ENCODE data around the gene LPP. TPM values are rescaled to one million over a fixed set of nuclear protein-coding genes. Genes with fewer than 3 reads are reported as not detected.

LPP gene
- total RNA-seq, 1 experiment from 2014 or later = 148 TPM

GRCh38 chr3:188647237-188647636 is 493.3 kb downstream of the LPP start:
- Histone ChIP-seq H3K9me2 (ENCODE audit: insufficient read depth) (no peaks in the 10 kb centered on the region; the same call in 1 of the 2 replicates), H4K20me1 (ENCODE audit: insufficient read depth) (no peaks in the 10 kb centered on the region), H3K27ac (no peak overlapping the region), H3K9me3 (ENCODE audit: insufficient read depth, low read depth) (no peaks in the 10 kb centered on the region), H3K4me1 (replicated peaks; ENCODE audit: insufficient read depth) (no peaks in the 10 kb centered on the region), H3K36me3 (ENCODE audit: low read depth) (no peaks in the 10 kb centered on the region), H3K79me2 (ENCODE audit: low read depth) (no peaks in the 10 kb centered on the region), H3K4me2 (no peak overlapping the region), H3K27me3 (ENCODE audit: insufficient read depth, low read depth) (no peaks in the 10 kb centered on the region), H2AFZ (no peak overlapping the region), H3F3A (ENCODE audit: insufficient read depth, low read depth) (no peaks in the 10 kb centered on the region), H3K4me3 (no peak overlapping the region)
- intact Hi-C loops (cut with micrococcal nuclease; ENCODE audit: unreplicated experiment) = no loop called here
- ChIA-PET POLR2A (ENCODE audit: unreplicated experiment) (no interaction called here), CTCF (no interaction called here)
- TF ChIP-seq, protein P1, sequence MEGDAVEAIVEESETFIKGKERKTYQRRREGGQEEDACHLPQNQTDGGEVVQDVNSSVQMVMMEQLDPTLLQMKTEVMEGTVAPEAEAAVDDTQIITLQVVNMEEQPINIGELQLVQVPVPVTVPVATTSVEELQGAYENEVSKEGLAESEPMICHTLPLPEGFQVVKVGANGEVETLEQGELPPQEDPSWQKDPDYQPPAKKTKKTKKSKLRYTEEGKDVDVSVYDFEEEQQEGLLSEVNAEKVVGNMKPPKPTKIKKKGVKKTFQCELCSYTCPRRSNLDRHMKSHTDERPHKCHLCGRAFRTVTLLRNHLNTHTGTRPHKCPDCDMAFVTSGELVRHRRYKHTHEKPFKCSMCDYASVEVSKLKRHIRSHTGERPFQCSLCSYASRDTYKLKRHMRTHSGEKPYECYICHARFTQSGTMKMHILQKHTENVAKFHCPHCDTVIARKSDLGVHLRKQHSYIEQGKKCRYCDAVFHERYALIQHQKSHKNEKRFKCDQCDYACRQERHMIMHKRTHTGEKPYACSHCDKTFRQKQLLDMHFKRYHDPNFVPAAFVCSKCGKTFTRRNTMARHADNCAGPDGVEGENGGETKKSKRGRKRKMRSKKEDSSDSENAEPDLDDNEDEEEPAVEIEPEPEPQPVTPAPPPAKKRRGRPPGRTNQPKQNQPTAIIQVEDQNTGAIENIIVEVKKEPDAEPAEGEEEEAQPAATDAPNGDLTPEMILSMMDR (conservative IDR thresholded peaks at IDR 0.05) = no peak
- no peak for TF ChIP-seq EZH2 (IDR thresholded peaks at IDR 0.05; ENCODE audit: low read depth)
- DNase-seq = peak in 1 of 2 experiments; percentile 15
- no TSS peak for BruUV-seq (replicated peaks)

- Histone ChIP-seq H3K4me3 (no peak overlapping the region), H3F3A (ENCODE audit: insufficient read depth, low read depth) (no peaks in the 10 kb centered on the region), H3K4me1 (replicated peaks; ENCODE audit: insufficient read depth) (no peaks in the 10 kb centered on the region), H3K9me3 (ENCODE audit: insufficient read depth, low read depth) (no peaks in the 10 kb centered on the region), H2AFZ (no peak overlapping the region), H3K36me3 (ENCODE audit: low read depth) (no peaks in the 10 kb centered on the region), H3K79me2 (ENCODE audit: low read depth) (no peaks in the 10 kb centered on the region), H3K4me2 (no peak overlapping the region), H3K9me2 (ENCODE audit: insufficient read depth) (no peaks in the 10 kb centered on the region; the same call in 1 of the 2 replicates), H3K27me3 (ENCODE audit: insufficient read depth, low read depth) (no peaks in the 10 kb centered on the region), H3K27ac (no peak overlapping the region), H4K20me1 (ENCODE audit: insufficient read depth) (no peaks in the 10 kb centered on the region)
- TF ChIP-seq EZH2 (IDR thresholded peaks at IDR 0.05; ENCODE audit: low read depth) = no peak
- TF ChIP-seq, protein P1 (conservative IDR thresholded peaks at IDR 0.05) = no peak
- ChIA-PET POLR2A (ENCODE audit: unreplicated experiment) (no interaction called here), CTCF (interaction anchor here (0.6 kb wide), 1 partner anchor 19 kb away, joined by 4 read pairs; no protein-coding TSS in a partner anchor)
- DNase-seq = peak in 1 of 2 experiments; percentile 6
- intact Hi-C loops (cut with micrococcal nuclease; ENCODE audit: unreplicated experiment) = no loop called here
- no TSS peak for BruUV-seq (replicated peaks)
Measured at GRCh38 chr3:188649521-188649920, 495.6 kb downstream of the LPP start.

DNA sequence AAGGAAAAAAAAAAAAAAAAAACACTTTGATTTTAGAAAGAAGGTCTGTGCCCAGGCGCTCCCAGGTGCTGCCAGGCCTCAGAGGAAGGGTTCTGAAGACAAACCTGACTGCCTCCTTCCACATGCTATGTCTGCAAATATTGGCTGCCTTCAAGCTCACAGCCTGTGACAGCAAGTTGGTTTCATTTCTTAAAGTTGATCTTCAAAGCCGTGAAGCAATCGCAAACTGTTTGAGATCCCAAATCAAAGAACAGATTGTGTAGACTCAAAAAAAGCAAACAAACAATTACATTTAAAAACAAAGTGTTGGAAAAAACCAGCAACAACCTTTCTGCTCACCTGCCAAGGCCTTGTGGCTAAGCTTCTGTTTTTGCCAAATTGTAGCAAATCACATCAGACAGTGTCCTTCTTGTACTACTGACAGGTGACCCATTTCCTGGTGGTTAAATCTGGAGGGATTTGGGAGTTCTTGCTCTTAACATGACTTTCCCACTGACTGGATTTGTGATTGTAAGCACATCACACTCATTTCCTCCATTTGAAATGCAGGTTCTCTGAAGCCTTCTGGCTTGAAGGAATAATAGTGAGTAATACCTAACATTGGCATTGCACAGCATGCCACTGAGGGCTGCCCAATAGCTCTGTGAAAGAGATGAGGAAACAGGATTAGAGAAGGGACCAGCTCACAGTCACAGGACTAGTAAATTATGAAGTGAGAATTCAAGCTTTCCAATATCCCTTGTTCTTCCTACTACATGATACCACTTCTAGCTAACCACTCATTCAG is 502.4 kb downstream of the LPP start:
- no peak overlapping the region for H3K27ac ChIP-seq
- TF ChIP-seq, protein P1 (conservative IDR thresholded peaks at IDR 0.05) = no peak
- no peak for TF ChIP-seq EZH2 (IDR thresholded peaks at IDR 0.05; ENCODE audit: low read depth)
- intact Hi-C loops (cut with micrococcal nuclease; ENCODE audit: unreplicated experiment) = no loop called here
- no peaks in the 10 kb centered on the region for H3K9me3 ChIP-seq (ENCODE audit: insufficient read depth, low read depth)
- ChIA-PET CTCF (no interaction called here), POLR2A (ENCODE audit: unreplicated experiment) (interaction anchor here (0.6 to 0.8 kb wide), 2 partner anchors 11 to 140 kb away, joined by 9 to 11 read pairs; no protein-coding TSS in a partner anchor)
- H3K27me3 ChIP-seq (ENCODE audit: insufficient read depth, low read depth) = no peaks in the 10 kb centered on the region
- no peak overlapping the region for H2AFZ ChIP-seq
- no peaks in the 10 kb centered on the region for H3K9me2 ChIP-seq (ENCODE audit: insufficient read depth)
- no TSS peak for BruUV-seq (replicated peaks)
- no peaks in the 10 kb centered on the region for H3K4me1 ChIP-seq (replicated peaks; ENCODE audit: insufficient read depth)
- no peak overlapping the region for H3K4me3 ChIP-seq
- no peaks in the 10 kb centered on the region for H3F3A ChIP-seq (ENCODE audit: insufficient read depth, low read depth)
- H3K4me2 ChIP-seq = no peak overlapping the region
- no peaks in the 10 kb centered on the region for H4K20me1 ChIP-seq (ENCODE audit: insufficient read depth)
- H3K36me3 ChIP-seq (ENCODE audit: low read depth) = no peaks in the 10 kb centered on the region
- DNase-seq = no peak
- no peaks in the 10 kb centered on the region for H3K79me2 ChIP-seq (ENCODE audit: low read depth)

All from PC-9 (cell line).